HepG2 (cell line): Measurements from ENCODE around the gene ATP6V0E2. TPM values are rescaled to one million over a fixed set of nuclear protein-coding genes. Genes with fewer than 3 reads are reported as not detected.

Experiments
- ASH2L ChIP-seq: fragments of 300-600, 200-600 bp; sonication (generic); IDR thresholded peaks from 2 replicates; pipeline ENCODE4 v1.7.0; 2017; ENCODE audit warnings: low read depth, mild to moderate bottlenecking, moderate library complexity, mixed read lengths, low read length; ENCODE audit not compliant: insufficient read length
- BORCS8-MEF2B ChIP-seq: sonication (generic); formaldehyde crosslinking; IDR thresholded peaks from 2 replicates; pipeline ENCODE4 v1.8.0; 2022; ENCODE audit warnings: mild to moderate bottlenecking, missing genetic modification reagents
- ELF1 ChIP-seq: sonication (generic); formaldehyde crosslinking; IDR thresholded peaks from 2 replicates; pipeline ENCODE4 v1.4.0; 2020; ENCODE audit warnings: missing genetic modification reagents
- ETV6 ChIP-seq: sonication (generic); formaldehyde crosslinking; conservative IDR thresholded peaks from 2 replicates; pipeline ENCODE4 v1.4.0; 2020; ENCODE audit warnings: missing genetic modification reagents
- HOXA9 ChIP-seq: sonication (generic); formaldehyde crosslinking; IDR thresholded peaks from 2 replicates; pipeline ENCODE4 v1.8.1; 2022; ENCODE audit warnings: missing genetic modification reagents, mild to moderate bottlenecking, moderate library complexity, borderline replicate concordance
- NFE2 ChIP-seq: sonication (generic); formaldehyde crosslinking; IDR thresholded peaks from 2 replicates; pipeline ENCODE4 v1.4.0; 2020; ENCODE audit warnings: missing genetic modification reagents
- PHF5A ChIP-seq: IDR thresholded peaks from one replicate; pipeline ENCODE4 v1.6.1; 2018; ENCODE audit warnings: low read depth, missing genetic modification reagents; ENCODE audit not compliant: unreplicated experiment
- ZFP36L2 ChIP-seq: sonication (generic); formaldehyde crosslinking; IDR thresholded peaks from 2 replicates; pipeline ENCODE4 v1.4.0; 2020; ENCODE audit warnings: missing genetic modification reagents
- ZNF468 ChIP-seq: sonication (generic); formaldehyde crosslinking; IDR thresholded peaks from 2 replicates; pipeline ENCODE4 v1.8.0; 2022; ENCODE audit warnings: mild to moderate bottlenecking, moderate library complexity, missing genetic modification reagents
- ZNF567 ChIP-seq: sonication (generic); formaldehyde crosslinking; IDR thresholded peaks from 2 replicates; pipeline ENCODE4 v1.8.1; 2023; ENCODE audit warnings: mild to moderate bottlenecking, missing genetic modification reagents, borderline replicate concordance
- ZSCAN12 ChIP-seq: sonication (generic); formaldehyde crosslinking; IDR thresholded peaks from 2 replicates; pipeline ENCODE4 v1.9.0; 2021; ENCODE audit warnings: mild to moderate bottlenecking, missing genetic modification reagents
- polyA plus RNA-seq, 8 experiments: library from polyadenylated mRNA; depleted of rRNA in 3 of 8; stranded (reverse) in 7 of 8; unstranded in 1 of 8; fragments of >200 nt; fragmentation: Illumina TruSeq in 4 of 8; extraction: Trizol in 4 of 8; gene quantifications; 2 replicates each; pipeline versions ENCODE4 v1.2.1 to v1.2.3, GENCODE V29; 2011 to 2016; ENCODE audit warnings: low read depth in 4 of 8, missing spikeins in 1 of 8, mixed read lengths in 1 of 8; ENCODE audit not compliant: insufficient read depth in 1 of 8
- total RNA-seq, 5 experiments: library from RNA; depleted of rRNA; stranded (reverse); fragments of >200 nt; fragmentation: Illumina TruSeq; extraction: Trizol; gene quantifications; 2 replicates each; pipeline ENCODE4 v1.2.3, GENCODE V29; 2016; ENCODE audit warnings: low read depth in 1 of 5
- TF ChIP-seq, protein P1 (sequence below): sonication (generic); formaldehyde crosslinking; IDR thresholded peaks from 2 replicates; pipeline ENCODE4 v1.5.0; 2020; ENCODE audit warnings: mild to moderate bottlenecking, missing genetic modification reagents, borderline replicate concordance
- TF ChIP-seq, protein P2 (sequence below): sonication (generic); formaldehyde crosslinking; IDR thresholded peaks from 2 replicates; pipeline ENCODE4 v1.4.0; 2020; ENCODE audit warnings: missing genetic modification reagents, mild to moderate bottlenecking, borderline replicate concordance
- TF ChIP-seq, protein P3 (sequence below): sonication (generic); formaldehyde crosslinking; IDR thresholded peaks from 2 replicates; pipeline ENCODE4 v1.4.0; 2020; ENCODE audit warnings: missing genetic modification reagents; ENCODE audit errors: not compliant biosample characterization
- TF ChIP-seq, protein P4 (sequence below): sonication (generic); formaldehyde crosslinking; IDR thresholded peaks from 2 replicates; pipeline ENCODE4 v1.5.1; 2020; ENCODE audit warnings: mild to moderate bottlenecking, missing genetic modification reagents, moderate library complexity

ATP6V0E2 gene
- total and polyA plus RNA-seq, 2 of the 13 experiments (the other 11 are each of a cell fraction or from before 2014, with no cell fraction given), result 36.8 to 203 TPM

DNA sequence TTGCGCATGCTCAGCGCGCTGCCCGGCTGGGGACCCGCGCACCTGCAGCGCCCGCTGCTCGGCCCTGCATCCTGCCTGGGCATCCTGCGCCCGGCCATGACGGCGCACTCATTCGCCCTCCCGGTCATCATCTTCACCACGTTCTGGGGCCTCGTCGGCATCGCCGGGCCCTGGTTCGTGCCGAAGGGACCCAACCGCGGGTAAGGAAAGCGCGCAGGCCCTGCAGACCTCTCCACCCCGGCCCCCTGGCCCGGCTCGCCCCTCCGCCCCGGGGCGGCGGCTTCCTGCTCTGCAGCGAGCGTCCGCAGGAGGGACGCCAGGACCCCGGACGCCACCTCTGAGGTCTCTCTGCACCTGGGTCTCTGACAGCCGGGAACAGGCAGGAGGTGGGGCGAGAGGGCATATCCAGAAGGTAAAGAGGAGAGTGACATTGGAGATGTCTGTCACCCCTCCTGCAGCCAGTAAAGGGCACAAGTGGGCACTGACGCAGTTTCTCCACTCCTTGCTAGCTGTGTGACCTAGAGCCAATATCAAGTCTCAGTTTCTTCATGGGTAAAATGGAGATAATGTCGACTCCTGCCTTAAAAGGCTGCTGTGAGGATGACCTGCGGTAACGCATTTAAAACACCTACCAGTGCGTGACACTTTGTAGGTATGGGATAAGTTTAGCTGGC is 338 bp downstream of the ATP6V0E2 start (continued):
- TF ChIP-seq, protein P1, sequence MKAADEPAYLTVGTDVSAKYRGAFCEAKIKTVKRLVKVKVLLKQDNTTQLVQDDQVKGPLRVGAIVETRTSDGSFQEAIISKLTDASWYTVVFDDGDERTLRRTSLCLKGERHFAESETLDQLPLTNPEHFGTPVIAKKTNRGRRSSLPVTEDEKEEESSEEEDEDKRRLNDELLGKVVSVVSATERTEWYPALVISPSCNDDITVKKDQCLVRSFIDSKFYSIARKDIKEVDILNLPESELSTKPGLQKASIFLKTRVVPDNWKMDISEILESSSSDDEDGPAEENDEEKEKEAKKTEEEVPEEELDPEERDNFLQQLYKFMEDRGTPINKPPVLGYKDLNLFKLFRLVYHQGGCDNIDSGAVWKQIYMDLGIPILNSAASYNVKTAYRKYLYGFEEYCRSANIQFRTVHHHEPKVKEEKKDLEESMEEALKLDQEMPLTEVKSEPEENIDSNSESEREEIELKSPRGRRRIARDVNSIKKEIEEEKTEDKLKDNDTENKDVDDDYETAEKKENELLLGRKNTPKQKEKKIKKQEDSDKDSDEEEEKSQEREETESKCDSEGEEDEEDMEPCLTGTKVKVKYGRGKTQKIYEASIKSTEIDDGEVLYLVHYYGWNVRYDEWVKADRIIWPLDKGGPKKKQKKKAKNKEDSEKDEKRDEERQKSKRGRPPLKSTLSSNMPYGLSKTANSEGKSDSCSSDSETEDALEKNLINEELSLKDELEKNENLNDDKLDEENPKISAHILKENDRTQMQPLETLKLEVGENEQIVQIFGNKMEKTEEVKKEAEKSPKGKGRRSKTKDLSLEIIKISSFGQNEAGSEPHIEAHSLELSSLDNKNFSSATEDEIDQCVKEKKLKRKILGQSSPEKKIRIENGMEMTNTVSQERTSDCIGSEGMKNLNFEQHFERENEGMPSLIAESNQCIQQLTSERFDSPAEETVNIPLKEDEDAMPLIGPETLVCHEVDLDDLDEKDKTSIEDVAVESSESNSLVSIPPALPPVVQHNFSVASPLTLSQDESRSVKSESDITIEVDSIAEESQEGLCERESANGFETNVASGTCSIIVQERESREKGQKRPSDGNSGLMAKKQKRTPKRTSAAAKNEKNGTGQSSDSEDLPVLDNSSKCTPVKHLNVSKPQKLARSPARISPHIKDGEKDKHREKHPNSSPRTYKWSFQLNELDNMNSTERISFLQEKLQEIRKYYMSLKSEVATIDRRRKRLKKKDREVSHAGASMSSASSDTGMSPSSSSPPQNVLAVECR (CRISPR knock-in tag), result 0 out of 2 replicates have a peak, but pooled peaks have one; percentile 53
- no peak for TF ChIP-seq PHF5A (CRISPR knock-in tag)
- TF ChIP-seq, protein P2, sequence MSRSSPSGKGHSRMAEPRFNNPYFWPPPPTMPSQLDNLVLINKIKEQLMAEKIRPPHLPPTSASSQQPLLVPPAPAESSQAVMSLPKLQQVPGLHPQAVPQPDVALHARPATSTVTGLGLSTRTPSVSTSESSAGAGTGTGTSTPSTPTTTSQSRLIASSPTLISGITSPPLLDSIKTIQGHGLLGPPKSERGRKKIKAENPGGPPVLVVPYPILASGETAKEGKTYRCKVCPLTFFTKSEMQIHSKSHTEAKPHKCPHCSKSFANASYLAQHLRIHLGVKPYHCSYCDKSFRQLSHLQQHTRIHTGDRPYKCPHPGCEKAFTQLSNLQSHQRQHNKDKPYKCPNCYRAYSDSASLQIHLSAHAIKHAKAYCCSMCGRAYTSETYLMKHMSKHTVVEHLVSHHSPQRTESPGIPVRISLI (CRISPR knock-in tag), result no peak
- TF ChIP-seq BORCS8-MEF2B (CRISPR knock-in tag), result no peak
- TF ChIP-seq ASH2L, result no peak
- no peak for TF ChIP-seq ZFP36L2
- TF ChIP-seq ZSCAN12 (CRISPR knock-in tag), result 0 out of 2 replicates have a peak, but pooled peaks have one; percentile 41
- TF ChIP-seq ELF1 (CRISPR knock-in tag), result no peak
- no peak for TF ChIP-seq ETV6 (CRISPR knock-in tag)
- 0 out of 2 replicates have a peak, but pooled peaks have one; percentile 16 for TF ChIP-seq ZNF567 (CRISPR knock-in tag)
- TF ChIP-seq, protein P3, sequence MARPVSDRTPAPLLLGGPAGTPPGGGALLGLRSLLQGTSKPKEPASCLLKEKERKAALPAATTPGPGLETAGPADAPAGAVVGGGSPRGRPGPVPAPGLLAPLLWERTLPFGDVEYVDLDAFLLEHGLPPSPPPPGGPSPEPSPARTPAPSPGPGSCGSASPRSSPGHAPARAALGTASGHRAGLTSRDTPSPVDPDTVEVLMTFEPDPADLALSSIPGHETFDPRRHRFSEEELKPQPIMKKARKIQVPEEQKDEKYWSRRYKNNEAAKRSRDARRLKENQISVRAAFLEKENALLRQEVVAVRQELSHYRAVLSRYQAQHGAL (CRISPR knock-in tag), result no peak
- TF ChIP-seq NFE2 (CRISPR knock-in tag), result 0 out of 2 replicates have a peak, but pooled peaks have one; percentile 19
- 0 out of 2 replicates have a peak, but pooled peaks have one; percentile 45 for TF ChIP-seq HOXA9 (CRISPR knock-in tag)
- TF ChIP-seq, protein P4, sequence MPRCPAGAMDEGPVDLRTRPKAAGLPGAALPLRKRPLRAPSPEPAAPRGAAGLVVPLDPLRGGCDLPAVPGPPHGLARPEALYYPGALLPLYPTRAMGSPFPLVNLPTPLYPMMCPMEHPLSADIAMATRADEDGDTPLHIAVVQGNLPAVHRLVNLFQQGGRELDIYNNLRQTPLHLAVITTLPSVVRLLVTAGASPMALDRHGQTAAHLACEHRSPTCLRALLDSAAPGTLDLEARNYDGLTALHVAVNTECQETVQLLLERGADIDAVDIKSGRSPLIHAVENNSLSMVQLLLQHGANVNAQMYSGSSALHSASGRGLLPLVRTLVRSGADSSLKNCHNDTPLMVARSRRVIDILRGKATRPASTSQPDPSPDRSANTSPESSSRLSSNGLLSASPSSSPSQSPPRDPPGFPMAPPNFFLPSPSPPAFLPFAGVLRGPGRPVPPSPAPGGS (CRISPR knock-in tag), result no peak
- TF ChIP-seq ZNF468, result no peak
